ENCODE data around the gene POU4F1. TPM values are rescaled to one million over a fixed set of nuclear protein-coding genes. Genes with fewer than 3 reads are reported as not detected.
"Not testable (repeated sequence)": the region's sequence is repeated elsewhere in the genome, so short reads cannot be mapped to it uniquely, and the experiment has no call there.

Gene POU4F1
- total RNA-seq (not detected), polyA plus RNA-seq (not detected), total RNA-seq (0 to 0.21 (median 0.06) reads per million in 6 experiments)

GRCh38 chr13:78603240-78603957 lies at the start of gene POU4F1:
Gene POU4F1, minus strand, starts transcription at chr13:78603552. Its CDS starts 226 bp downstream, at chr13:78603326.
- POLR2A ChIA-PET: interaction anchor here (0.7 to 1.5 kb wide), 2 partner anchors 11 to 788 kb away, joined by 3 read pairs; no protein-coding TSS in a partner anchor
- H3K27me3 Mint-ChIP-seq: peaks cover 67 to 97% (median 80%) of the 10 kb centered on the region in 5 donors
- peaks cover 4 to 19% (median 18%) of the 10 kb centered on the region in 3 donors for H3K36me3 Mint-ChIP-seq
- peaks cover 0 to 27% (median 12%) of the 10 kb centered on the region in 9 donors for H3K9me3 Mint-ChIP-seq
- DNase-seq (peak in 7 of 10 donors; percentile 23 to 72 (median 46)), ATAC-seq (peak; percentile 44 to 72)
- H3K27ac Mint-ChIP-seq: peak within 1 kb of the TSS in 8 of 10 donors; percentile 3 to 85 (median 41)
- H3K4me1 Mint-ChIP-seq: peaks cover 26 to 64% (median 50%) of the 10 kb centered on the region in 4 donors
- H3K4me3 Mint-ChIP-seq: peak within 1 kb of the TSS; percentile 71 to 89 (median 86)

DNA sequence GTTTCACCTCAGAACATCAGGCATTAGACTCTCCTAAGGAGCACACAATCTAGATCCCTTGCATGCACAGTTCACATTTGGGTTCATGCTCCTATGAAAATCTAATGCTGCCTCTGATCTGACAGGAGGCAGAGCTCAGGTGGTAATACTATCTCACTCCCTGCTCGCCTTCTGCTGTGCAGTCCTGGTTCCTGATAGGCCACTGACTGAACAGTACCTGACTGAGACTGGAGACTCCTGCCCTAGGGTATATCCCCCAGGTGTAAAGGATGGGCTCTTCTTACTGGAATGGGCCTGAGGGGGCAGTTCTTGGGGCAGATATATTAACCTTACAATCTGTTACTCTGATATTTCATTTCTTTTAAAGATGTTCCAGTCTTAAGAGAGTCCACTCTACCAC lies 49.3 kb upstream of the POU4F1 start:
- Mint-ChIP-seq H3K27ac (peak overlapping the region in 1 of 10 donors; percentile 23), H3K9me3 (no peaks in the 10 kb centered on the region), H3K4me3 (no peak overlapping the region), H3K27me3 (no peaks in the 10 kb centered on the region), H3K4me1 (peaks cover 15 to 28% (median 19%) of the 10 kb centered on the region in 4 donors), H3K36me3 (peaks cover 0 to 12% (median 2%) of the 10 kb centered on the region in 3 donors)
- DNase-seq (no peak), ATAC-seq (no peak)
- POLR2A ChIA-PET: no interaction called here

DNA sequence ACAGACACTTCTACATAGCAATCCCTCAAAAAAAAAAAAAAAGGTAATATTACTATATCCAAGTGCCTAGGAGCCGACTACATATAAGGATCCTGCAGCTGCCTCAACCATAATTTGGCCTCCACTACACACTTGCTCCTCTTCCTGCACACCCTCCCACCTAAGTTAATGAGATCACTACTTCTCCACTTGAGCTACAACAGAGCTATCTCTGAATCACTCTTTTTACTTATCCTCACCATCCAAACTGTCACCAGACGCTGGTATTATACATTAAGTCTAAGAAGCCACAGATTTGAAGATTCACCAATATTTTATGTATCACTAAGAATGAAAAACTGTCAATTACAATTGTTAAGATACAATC lies 47.3 kb upstream of the POU4F1 start:
- Mint-ChIP-seq H3K27ac (no peak overlapping the region), H3K27me3 (no peaks in the 10 kb centered on the region), H3K36me3 (peaks cover 0 to 14% (median 2%) of the 10 kb centered on the region in 3 donors), H3K4me1 (peaks cover 10 to 31% (median 22%) of the 10 kb centered on the region in 4 donors), H3K9me3 (no peaks in the 10 kb centered on the region), H3K4me3 (no peak overlapping the region)
- DNase-seq (no peak), ATAC-seq (no peak)
- POLR2A ChIA-PET: no interaction called here

- H3K4me1 Mint-ChIP-seq: peaks cover 5 to 28% (median 20%) of the 10 kb centered on the region in 4 donors
- peaks cover 0 to 14% (median 2%) of the 10 kb centered on the region in 3 donors for H3K36me3 Mint-ChIP-seq
- ATAC-seq (no peak), DNase-seq (no peak)
- H3K4me3 Mint-ChIP-seq: no peak overlapping the region
- POLR2A ChIA-PET: no interaction called here
- H3K27me3 Mint-ChIP-seq: no peaks in the 10 kb centered on the region
- no peaks in the 10 kb centered on the region for H3K9me3 Mint-ChIP-seq
- H3K27ac Mint-ChIP-seq: no peak overlapping the region
These were observed 46.8 kb upstream of the POU4F1 start for GRCh38 chr13:78649997-78650716.

GRCh38 chr13:78647109-78647678 lies 43.8 kb upstream of the POU4F1 start:
- Mint-ChIP-seq H3K4me1 (peaks cover 0 to 34% (median 17%) of the 10 kb centered on the region in 4 donors), H3K27ac (peak overlapping the region in 1 of 10 donors; percentile 18), H3K36me3 (peaks cover 0 to 33% (median 9%) of the 10 kb centered on the region in 3 donors)
- POLR2A ChIA-PET, H3K9me3 Mint-ChIP-seq, H3K27me3 Mint-ChIP-seq, H3K4me3 Mint-ChIP-seq, ATAC-seq, DNase-seq: not testable (repeated sequence)

- no peak overlapping the region for H3K27ac Mint-ChIP-seq
- no peak overlapping the region for H3K4me3 Mint-ChIP-seq
- POLR2A ChIA-PET: no interaction called here
- no peak for ATAC-seq
- peaks cover 24 to 90% (median 74%) of the 10 kb centered on the region in 3 donors for H3K36me3 Mint-ChIP-seq
- H3K9me3 Mint-ChIP-seq: peaks cover 0 to 2% (median 0%) of the 10 kb centered on the region in 9 donors
- no peak for DNase-seq
- H3K27me3 Mint-ChIP-seq: no peaks in the 10 kb centered on the region
- H3K4me1 Mint-ChIP-seq: peaks cover 0 to 10% (median 6%) of the 10 kb centered on the region in 4 donors
These were observed 34.9 kb upstream of the POU4F1 start for GRCh38 chr13:78638216-78638615.

- Mint-ChIP-seq H3K27me3 (no peaks in the 10 kb centered on the region), H3K36me3 (peaks cover 28 to 93% (median 79%) of the 10 kb centered on the region in 3 donors)
- ATAC-seq: no peak
These were observed 33.1 kb upstream of the POU4F1 start for GRCh38 chr13:78636495-78636894.

GRCh38 chr13:78632996-78633395 lies 29.6 kb upstream of the POU4F1 start:
- no peak overlapping the region for H3K27ac Mint-ChIP-seq

More at GRCh38 chr13:78636495-78636894, 33.1 kb upstream of the POU4F1 start:
- H3K4me3 Mint-ChIP-seq: no peak overlapping the region
- POLR2A ChIA-PET: no interaction called here
- peaks cover 0 to 2% (median 0%) of the 10 kb centered on the region in 9 donors for H3K9me3 Mint-ChIP-seq
- peaks cover 0 to 10% (median 4%) of the 10 kb centered on the region in 4 donors for H3K4me1 Mint-ChIP-seq
- no peak overlapping the region for H3K27ac Mint-ChIP-seq
- no peak for DNase-seq

DNA sequence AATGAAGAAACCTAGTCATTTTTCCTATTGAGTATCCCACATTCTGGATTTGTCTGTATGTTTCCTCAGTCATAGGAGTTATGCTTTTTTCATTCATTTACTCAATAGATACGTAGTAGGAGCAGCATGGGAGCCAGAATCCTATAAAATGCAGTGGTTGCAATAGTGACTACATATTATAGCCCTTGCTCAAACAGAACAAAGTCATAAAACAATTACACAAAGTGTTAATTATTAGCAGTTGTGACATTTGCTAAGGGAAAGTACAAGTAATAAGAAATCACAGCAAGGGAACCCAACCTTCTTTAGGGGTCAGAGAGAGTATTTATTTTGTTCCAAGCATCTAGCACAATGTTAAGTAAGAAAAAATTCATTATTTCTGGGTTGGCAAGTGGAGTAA lies 27.7 kb upstream of the POU4F1 start:
- peak overlapping the region in 1 of 10 donors; percentile 51 for H3K27ac Mint-ChIP-seq
- peaks cover 3 to 30% (median 7%) of the 10 kb centered on the region in 4 donors for H3K4me1 Mint-ChIP-seq
- POLR2A ChIA-PET: no interaction called here
- no peak for ATAC-seq
- H3K4me3 Mint-ChIP-seq: no peak overlapping the region
- no peaks in the 10 kb centered on the region for H3K9me3 Mint-ChIP-seq
- peaks cover 28 to 95% (median 70%) of the 10 kb centered on the region in 3 donors for H3K36me3 Mint-ChIP-seq
- no peak for DNase-seq
- no peaks in the 10 kb centered on the region for H3K27me3 Mint-ChIP-seq

More at GRCh38 chr13:78632996-78633395, 29.6 kb upstream of the POU4F1 start:
- peaks cover 26 to 96% (median 73%) of the 10 kb centered on the region in 3 donors for H3K36me3 Mint-ChIP-seq
- POLR2A ChIA-PET: no interaction called here
- DNase-seq (no peak), ATAC-seq (no peak)
- H3K9me3 Mint-ChIP-seq: no peaks in the 10 kb centered on the region
- no peaks in the 10 kb centered on the region for H3K27me3 Mint-ChIP-seq
- H3K4me3 Mint-ChIP-seq: no peak overlapping the region
- H3K4me1 Mint-ChIP-seq: peaks cover 6 to 20% (median 7%) of the 10 kb centered on the region in 4 donors

- H3K4me3 Mint-ChIP-seq: no peak overlapping the region
- POLR2A ChIA-PET: no interaction called here
- H3K27me3 Mint-ChIP-seq: no peaks in the 10 kb centered on the region
- ATAC-seq (no peak), DNase-seq (no peak)
- no peak overlapping the region for H3K27ac Mint-ChIP-seq
- H3K9me3 Mint-ChIP-seq: no peaks in the 10 kb centered on the region
- H3K4me1 Mint-ChIP-seq: peaks cover 3 to 34% (median 8%) of the 10 kb centered on the region in 4 donors
- H3K36me3 Mint-ChIP-seq: peaks cover 29 to 94% (median 68%) of the 10 kb centered on the region in 3 donors
These were observed 27.2 kb upstream of the POU4F1 start for GRCh38 chr13:78630511-78630910.

- DNase-seq (no peak), ATAC-seq (no peak)
- Mint-ChIP-seq H3K9me3 (no peaks in the 10 kb centered on the region), H3K4me3 (no peak overlapping the region), H3K27me3 (no peaks in the 10 kb centered on the region), H3K36me3 (peaks cover 26 to 89% (median 68%) of the 10 kb centered on the region in 3 donors), H3K4me1 (peaks cover 0 to 36% (median 7%) of the 10 kb centered on the region in 4 donors), H3K27ac (no peak overlapping the region)
- POLR2A ChIA-PET: no interaction called here
These were observed 22.0 kb upstream of the POU4F1 start for GRCh38 chr13:78625384-78625783.

GRCh38 chr13:78623132-78623531 lies 19.8 kb upstream of the POU4F1 start:
- Mint-ChIP-seq H3K27me3 (no peaks in the 10 kb centered on the region), H3K4me1 (peaks cover 0 to 25% (median 6%) of the 10 kb centered on the region in 4 donors), H3K36me3 (peaks cover 16 to 85% (median 70%) of the 10 kb centered on the region in 3 donors), H3K4me3 (no peak overlapping the region), H3K9me3 (no peaks in the 10 kb centered on the region), H3K27ac (no peak overlapping the region)
- ATAC-seq (no peak), DNase-seq (no peak)
- POLR2A ChIA-PET: interaction anchor here (0.7 kb wide), 1 partner anchor 36 kb away, joined by 4 read pairs; no protein-coding TSS in a partner anchor
